ENCODE measurements around the gene TMEM132C.

DNA sequence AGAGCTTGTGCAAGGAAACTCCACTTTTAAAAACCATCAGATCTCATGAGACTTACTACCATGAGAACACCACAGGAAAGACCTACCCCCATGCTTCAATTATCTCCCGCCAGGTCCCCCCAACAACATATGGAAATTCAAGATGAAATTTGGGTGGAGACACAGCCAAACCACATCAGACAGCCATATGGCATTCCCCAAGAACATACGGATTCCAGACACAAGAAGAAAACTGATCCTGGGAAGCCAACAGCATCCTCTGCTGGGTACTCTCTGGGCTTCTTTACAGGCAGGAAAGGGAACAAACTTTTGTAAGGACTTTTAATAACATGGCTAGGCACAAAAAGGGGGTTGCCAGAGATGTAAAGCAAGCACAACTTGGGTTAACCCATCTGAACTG is 127.2 kb downstream of the TMEM132C start:
- TF ChIP-seq TAF1 (IDR thresholded peaks at IDR 0.05; ENCODE audit: borderline replicate concordance, insufficient read depth, low read length) (no peak), POLR2AphosphoS5 (IDR thresholded peaks at IDR 0.05; ENCODE audit: low read depth, low read length) (no peak), SIN3A (IDR thresholded peaks at IDR 0.05; ENCODE audit: borderline replicate concordance, insufficient read depth, low read length) (no peak), REST (IDR thresholded peaks at IDR 0.05; ENCODE audit: insufficient read depth in 1 of 2, low read depth in 2 of 2, low read length in 2 of 2) (no peak), FOXP2 (optimal IDR thresholded peaks at IDR 0.05; ENCODE audit: borderline replicate concordance, extremely low read depth, extremely low read length, insufficient read depth) (no peak)
